Lower leg skin (tissue), 3 donors: ENCODE measurements around the gene PRG3.

Experiments
- CTCF ChIP-seq, 3 donors: fragments of 450-650 bp; IDR thresholded peaks; one replicate each; pipeline ENCODE4 v1.5.1; 2016; ENCODE audit warnings: antibody characterized with exemption in 3 of 3, mild to moderate bottlenecking in 3 of 3, moderate library complexity in 2 of 3
- POLR2A ChIP-seq, 2 donors: fragments of 450-650 bp; IDR thresholded peaks; one replicate each; pipeline ENCODE4 v1.6.1; 2016 to 2017; ENCODE audit warnings: antibody characterized with exemption in 2 of 2, mild to moderate bottlenecking in 1 of 2, moderate library complexity in 1 of 2

- TF ChIP-seq CTCF (IDR thresholded peaks at IDR 0.05) (no peak), POLR2A (IDR thresholded peaks at IDR 0.05) (no peak)
Measured at GRCh38 chr11:57353446-57353845, 27.5 kb downstream of the PRG3 start.
